ENCODE results near the gene CPNE6. TPM values are rescaled to one million over a fixed set of nuclear protein-coding genes. Genes with fewer than 3 reads are reported as not detected.

CPNE6 gene
- total and polyA plus RNA-seq, 2 of the 13 experiments (the other 11 are each of a cell fraction or from before 2014, with no cell fraction given), result not detected

DNA sequence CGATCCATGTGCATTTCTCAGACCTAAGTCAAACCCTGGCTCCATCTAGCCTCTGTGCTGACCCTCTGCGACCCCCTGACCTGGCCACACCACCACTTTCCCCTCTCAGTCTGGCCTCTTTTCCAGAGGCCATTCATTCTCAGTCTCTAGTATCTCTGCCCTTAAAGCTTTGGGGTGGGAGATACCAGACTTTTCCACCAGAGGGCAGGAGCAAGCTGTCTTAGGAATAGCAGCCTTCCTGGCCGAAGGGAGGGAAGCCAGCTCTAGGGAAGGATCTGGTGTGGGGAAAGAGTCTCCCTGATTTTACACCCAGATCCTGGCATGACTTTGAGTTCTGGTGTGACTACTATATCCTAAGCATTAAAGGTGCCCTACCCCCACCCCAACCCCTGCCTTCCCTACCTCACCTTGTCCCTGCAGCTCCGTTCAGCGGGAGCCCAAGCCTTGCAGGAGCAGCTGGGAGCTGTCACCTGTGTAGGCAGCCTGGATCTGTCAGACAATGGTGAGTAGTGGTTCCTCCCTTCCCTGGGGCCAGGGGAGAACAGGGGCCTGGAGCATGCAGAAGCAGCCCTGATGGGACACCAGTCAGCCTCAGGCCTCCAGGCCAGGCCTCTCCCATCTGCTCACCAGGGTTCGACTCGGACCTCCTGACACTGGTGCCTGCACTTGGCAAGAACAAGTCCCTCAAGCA, 13.0 kb upstream of the CPNE6 start (continued):
- TF ChIP-seq, protein P1, sequence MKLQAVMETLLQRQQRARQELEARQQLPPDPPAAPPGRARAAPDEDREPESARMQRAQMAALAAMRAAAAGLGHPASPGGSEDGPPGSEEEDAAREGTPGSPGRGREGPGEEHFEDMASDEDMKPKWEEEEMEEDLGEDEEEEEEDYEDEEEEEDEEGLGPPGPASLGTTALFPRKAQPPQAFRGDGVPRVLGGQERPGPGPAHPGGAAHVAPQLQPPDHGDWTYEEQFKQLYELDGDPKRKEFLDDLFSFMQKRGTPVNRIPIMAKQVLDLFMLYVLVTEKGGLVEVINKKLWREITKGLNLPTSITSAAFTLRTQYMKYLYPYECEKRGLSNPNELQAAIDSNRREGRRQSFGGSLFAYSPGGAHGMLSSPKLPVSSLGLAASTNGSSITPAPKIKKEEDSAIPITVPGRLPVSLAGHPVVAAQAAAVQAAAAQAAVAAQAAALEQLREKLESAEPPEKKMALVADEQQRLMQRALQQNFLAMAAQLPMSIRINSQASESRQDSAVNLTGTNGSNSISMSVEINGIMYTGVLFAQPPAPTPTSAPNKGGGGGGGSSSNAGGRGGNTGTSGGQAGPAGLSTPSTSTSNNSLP (IDR thresholded peaks at IDR 0.05; ENCODE audit: low read depth, low read length), result no peak
- TF ChIP-seq NFATC3 (CRISPR knock-in tag; IDR thresholded peaks at IDR 0.05), result no peak
- peak; percentile 26; the same call in 1 of the 2 replicates for TF ChIP-seq GTF2F1 (IDR thresholded peaks at IDR 0.05; ENCODE audit: low read length)
- no peak for TF ChIP-seq KDM1A (CRISPR knock-in tag; IDR thresholded peaks at IDR 0.05)
- TF ChIP-seq, protein P2, sequence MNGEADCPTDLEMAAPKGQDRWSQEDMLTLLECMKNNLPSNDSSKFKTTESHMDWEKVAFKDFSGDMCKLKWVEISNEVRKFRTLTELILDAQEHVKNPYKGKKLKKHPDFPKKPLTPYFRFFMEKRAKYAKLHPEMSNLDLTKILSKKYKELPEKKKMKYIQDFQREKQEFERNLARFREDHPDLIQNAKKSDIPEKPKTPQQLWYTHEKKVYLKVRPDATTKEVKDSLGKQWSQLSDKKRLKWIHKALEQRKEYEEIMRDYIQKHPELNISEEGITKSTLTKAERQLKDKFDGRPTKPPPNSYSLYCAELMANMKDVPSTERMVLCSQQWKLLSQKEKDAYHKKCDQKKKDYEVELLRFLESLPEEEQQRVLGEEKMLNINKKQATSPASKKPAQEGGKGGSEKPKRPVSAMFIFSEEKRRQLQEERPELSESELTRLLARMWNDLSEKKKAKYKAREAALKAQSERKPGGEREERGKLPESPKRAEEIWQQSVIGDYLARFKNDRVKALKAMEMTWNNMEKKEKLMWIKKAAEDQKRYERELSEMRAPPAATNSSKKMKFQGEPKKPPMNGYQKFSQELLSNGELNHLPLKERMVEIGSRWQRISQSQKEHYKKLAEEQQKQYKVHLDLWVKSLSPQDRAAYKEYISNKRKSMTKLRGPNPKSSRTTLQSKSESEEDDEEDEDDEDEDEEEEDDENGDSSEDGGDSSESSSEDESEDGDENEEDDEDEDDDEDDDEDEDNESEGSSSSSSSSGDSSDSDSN (CRISPR knock-in tag; IDR thresholded peaks at IDR 0.05), result peak; percentile 56; the same call in 1 of the 2 replicates
- TF ChIP-seq, protein P3, sequence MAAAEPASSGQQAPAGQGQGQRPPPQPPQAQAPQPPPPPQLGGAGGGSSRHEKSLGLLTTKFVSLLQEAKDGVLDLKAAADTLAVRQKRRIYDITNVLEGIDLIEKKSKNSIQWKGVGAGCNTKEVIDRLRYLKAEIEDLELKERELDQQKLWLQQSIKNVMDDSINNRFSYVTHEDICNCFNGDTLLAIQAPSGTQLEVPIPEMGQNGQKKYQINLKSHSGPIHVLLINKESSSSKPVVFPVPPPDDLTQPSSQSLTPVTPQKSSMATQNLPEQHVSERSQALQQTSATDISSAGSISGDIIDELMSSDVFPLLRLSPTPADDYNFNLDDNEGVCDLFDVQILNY (CRISPR knock-in tag; conservative IDR thresholded peaks at IDR 0.05), result 0 out of 2 replicates have a peak, but pooled peaks have one; percentile 32
- peak; percentile 92; the same call in 1 of the 2 replicates for TF ChIP-seq FOXC1 (CRISPR knock-in tag; IDR thresholded peaks at IDR 0.05; ENCODE audit: borderline replicate concordance)
- TF ChIP-seq PAWR (CRISPR knock-in tag; IDR thresholded peaks at IDR 0.05; ENCODE audit: borderline replicate concordance), result no peak
- TF ChIP-seq, protein P4, sequence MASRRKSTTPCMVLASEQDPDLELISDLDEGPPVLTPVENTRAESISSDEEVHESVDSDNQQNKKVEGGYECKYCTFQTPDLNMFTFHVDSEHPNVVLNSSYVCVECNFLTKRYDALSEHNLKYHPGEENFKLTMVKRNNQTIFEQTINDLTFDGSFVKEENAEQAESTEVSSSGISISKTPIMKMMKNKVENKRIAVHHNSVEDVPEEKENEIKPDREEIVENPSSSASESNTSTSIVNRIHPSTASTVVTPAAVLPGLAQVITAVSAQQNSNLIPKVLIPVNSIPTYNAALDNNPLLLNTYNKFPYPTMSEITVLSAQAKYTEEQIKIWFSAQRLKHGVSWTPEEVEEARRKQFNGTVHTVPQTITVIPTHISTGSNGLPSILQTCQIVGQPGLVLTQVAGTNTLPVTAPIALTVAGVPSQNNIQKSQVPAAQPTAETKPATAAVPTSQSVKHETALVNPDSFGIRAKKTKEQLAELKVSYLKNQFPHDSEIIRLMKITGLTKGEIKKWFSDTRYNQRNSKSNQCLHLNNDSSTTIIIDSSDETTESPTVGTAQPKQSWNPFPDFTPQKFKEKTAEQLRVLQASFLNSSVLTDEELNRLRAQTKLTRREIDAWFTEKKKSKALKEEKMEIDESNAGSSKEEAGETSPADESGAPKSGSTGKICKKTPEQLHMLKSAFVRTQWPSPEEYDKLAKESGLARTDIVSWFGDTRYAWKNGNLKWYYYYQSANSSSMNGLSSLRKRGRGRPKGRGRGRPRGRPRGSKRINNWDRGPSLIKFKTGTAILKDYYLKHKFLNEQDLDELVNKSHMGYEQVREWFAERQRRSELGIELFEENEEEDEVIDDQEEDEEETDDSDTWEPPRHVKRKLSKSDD (CRISPR knock-in tag; IDR thresholded peaks at IDR 0.05; ENCODE audit: low read depth), result no peak
- TF ChIP-seq, protein P5, sequence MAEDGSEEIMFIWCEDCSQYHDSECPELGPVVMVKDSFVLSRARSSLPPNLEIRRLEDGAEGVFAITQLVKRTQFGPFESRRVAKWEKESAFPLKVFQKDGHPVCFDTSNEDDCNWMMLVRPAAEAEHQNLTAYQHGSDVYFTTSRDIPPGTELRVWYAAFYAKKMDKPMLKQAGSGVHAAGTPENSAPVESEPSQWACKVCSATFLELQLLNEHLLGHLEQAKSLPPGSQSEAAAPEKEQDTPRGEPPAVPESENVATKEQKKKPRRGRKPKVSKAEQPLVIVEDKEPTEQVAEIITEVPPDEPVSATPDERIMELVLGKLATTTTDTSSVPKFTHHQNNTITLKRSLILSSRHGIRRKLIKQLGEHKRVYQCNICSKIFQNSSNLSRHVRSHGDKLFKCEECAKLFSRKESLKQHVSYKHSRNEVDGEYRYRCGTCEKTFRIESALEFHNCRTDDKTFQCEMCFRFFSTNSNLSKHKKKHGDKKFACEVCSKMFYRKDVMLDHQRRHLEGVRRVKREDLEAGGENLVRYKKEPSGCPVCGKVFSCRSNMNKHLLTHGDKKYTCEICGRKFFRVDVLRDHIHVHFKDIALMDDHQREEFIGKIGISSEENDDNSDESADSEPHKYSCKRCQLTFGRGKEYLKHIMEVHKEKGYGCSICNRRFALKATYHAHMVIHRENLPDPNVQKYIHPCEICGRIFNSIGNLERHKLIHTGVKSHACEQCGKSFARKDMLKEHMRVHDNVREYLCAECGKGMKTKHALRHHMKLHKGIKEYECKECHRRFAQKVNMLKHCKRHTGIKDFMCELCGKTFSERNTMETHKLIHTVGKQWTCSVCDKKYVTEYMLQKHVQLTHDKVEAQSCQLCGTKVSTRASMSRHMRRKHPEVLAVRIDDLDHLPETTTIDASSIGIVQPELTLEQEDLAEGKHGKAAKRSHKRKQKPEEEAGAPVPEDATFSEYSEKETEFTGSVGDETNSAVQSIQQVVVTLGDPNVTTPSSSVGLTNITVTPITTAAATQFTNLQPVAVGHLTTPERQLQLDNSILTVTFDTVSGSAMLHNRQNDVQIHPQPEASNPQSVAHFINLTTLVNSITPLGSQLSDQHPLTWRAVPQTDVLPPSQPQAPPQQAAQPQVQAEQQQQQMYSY (CRISPR knock-in tag; IDR thresholded peaks at IDR 0.05), result no peak
- no peak; the same call in 1 of the 2 replicates for TF ChIP-seq ZNF251 (CRISPR knock-in tag; IDR thresholded peaks at IDR 0.05)
- TF ChIP-seq HHEX (CRISPR knock-in tag; IDR thresholded peaks at IDR 0.05), result no peak
- TF ChIP-seq, protein P6, sequence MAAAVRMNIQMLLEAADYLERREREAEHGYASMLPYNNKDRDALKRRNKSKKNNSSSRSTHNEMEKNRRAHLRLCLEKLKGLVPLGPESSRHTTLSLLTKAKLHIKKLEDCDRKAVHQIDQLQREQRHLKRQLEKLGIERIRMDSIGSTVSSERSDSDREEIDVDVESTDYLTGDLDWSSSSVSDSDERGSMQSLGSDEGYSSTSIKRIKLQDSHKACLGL (CRISPR knock-in tag; IDR thresholded peaks at IDR 0.05), result no peak
- peak; percentile 58; the same call in 1 of the 2 replicates for TF ChIP-seq NCOA2 (CRISPR knock-in tag; IDR thresholded peaks at IDR 0.05)
- no peak for TF ChIP-seq SATB2 (CRISPR knock-in tag; IDR thresholded peaks at IDR 0.05)
- no peak for TF ChIP-seq HDAC1 (CRISPR knock-in tag; IDR thresholded peaks at IDR 0.05)
- TF ChIP-seq ZNF17 (CRISPR knock-in tag; IDR thresholded peaks at IDR 0.05), result no peak

Measured in HepG2 (cell line).